IPS-18a (cell line): Measurements from ENCODE around the gene KNTC1.
"Not testable (repeated sequence)": the region's sequence is repeated elsewhere in the genome, so short reads cannot be mapped to it uniquely, and the experiment has no call there.

Source experiments
- H3K27ac ChIP-seq: one replicate; pipeline ENCODE4 v1.5.1; 2013; ENCODE audit warnings: low read length
- H3K27me3 ChIP-seq: one replicate; pipeline ENCODE4 v1.6.1; 2013; ENCODE audit warnings: mild to moderate bottlenecking, low read length; ENCODE audit not compliant: control insufficient read depth, insufficient read depth
- H3K36me3 ChIP-seq: one replicate; pipeline ENCODE4 v1.6.1; 2013; ENCODE audit warnings: low read depth, low read length; ENCODE audit not compliant: control insufficient read depth
- H3K4me1 ChIP-seq: one replicate; pipeline ENCODE4 v1.6.1; 2013; ENCODE audit warnings: low read depth, low read length; ENCODE audit not compliant: control insufficient read depth
- H3K4me3 ChIP-seq: one replicate; pipeline ENCODE4 v1.5.1; 2013; ENCODE audit warnings: low read length
- H3K9ac ChIP-seq: one replicate; pipeline ENCODE4 v1.6.1; 2013; ENCODE audit warnings: mild to moderate bottlenecking, low read length, moderate library complexity
- H3K9me3 ChIP-seq: one replicate; pipeline ENCODE4 v1.6.1; 2013; ENCODE audit warnings: low read depth, low read length; ENCODE audit not compliant: control insufficient read depth

Gene KNTC1, protein sequence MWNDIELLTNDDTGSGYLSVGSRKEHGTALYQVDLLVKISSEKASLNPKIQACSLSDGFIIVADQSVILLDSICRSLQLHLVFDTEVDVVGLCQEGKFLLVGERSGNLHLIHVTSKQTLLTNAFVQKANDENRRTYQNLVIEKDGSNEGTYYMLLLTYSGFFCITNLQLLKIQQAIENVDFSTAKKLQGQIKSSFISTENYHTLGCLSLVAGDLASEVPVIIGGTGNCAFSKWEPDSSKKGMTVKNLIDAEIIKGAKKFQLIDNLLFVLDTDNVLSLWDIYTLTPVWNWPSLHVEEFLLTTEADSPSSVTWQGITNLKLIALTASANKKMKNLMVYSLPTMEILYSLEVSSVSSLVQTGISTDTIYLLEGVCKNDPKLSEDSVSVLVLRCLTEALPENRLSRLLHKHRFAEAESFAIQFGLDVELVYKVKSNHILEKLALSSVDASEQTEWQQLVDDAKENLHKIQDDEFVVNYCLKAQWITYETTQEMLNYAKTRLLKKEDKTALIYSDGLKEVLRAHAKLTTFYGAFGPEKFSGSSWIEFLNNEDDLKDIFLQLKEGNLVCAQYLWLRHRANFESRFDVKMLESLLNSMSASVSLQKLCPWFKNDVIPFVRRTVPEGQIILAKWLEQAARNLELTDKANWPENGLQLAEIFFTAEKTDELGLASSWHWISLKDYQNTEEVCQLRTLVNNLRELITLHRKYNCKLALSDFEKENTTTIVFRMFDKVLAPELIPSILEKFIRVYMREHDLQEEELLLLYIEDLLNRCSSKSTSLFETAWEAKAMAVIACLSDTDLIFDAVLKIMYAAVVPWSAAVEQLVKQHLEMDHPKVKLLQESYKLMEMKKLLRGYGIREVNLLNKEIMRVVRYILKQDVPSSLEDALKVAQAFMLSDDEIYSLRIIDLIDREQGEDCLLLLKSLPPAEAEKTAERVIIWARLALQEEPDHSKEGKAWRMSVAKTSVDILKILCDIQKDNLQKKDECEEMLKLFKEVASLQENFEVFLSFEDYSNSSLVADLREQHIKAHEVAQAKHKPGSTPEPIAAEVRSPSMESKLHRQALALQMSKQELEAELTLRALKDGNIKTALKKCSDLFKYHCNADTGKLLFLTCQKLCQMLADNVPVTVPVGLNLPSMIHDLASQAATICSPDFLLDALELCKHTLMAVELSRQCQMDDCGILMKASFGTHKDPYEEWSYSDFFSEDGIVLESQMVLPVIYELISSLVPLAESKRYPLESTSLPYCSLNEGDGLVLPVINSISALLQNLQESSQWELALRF (N-terminal part only)

DNA sequence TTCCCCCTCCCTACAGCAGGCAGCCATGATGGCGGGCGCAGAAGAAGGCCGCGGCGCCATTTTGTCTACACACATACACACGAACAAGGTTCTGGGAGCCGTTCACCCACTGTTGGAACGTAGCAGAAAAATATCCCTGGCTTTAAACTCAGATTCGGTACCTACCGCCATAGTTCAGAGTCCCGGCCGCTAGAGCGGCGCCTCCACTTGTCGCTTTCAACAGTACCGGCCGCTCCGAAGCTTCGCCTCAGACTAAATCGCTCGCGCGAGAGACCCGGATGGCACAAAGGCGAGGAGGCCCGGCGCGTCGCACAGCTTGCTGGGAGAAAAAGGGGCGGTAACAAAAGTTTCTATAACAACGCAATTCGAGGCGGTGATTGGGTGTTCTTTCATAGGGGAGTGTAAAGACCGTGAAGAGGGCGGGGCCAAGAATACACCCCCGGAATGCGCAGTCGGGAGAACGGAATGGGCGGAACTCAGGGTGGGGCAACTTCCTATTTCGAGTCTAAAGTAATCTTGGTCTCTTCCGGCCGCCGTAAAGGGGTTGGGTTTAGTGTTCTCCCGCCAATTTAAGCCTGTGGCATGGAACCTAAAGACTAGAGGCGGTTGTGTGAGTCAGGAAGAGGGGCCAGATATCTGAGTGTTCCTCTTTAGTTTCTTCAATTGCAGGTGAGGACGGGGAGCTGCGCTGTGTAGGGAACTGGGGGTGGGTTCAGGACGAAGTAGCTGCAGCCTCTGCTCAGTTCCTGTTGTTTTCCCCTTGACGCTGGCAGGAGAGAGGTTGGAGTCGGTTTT, at the start of gene KNTC1, which contains the start of gene RSRC2:
KNTC1 (plus strand) TSS at position 567 of the 795 bp plus-strand sequence. CDS start 2,815 bp downstream, outside the sequence.
RSRC2 (minus strand) TSS at position 254 of the 795 bp plus-strand sequence; CDS start at position 171, 83 bp downstream.
- H3K9ac ChIP-seq, result peak within 1 kb of the TSS; percentile 100

DNA sequence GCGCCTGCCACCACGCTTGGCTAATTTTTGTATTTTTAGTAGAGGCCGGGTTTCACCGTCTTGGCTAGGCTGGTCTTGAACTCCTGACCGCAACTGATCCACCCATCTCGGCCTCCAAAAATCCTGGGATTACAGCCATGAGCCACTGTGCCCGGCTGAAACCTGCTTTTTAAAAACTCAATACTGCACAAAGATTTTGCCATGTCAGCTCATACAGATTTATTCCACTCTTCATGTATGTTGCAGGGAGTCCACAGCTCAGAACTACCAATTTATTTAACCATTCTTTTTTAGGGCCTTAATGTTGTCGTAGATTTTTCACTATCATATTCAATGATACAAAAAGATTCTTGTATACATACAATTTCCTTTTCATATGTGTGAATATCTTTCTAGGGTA, 46.3 kb upstream of the KNTC1 start:
- H3K27ac ChIP-seq, result no peak overlapping the region
- H3K9ac ChIP-seq, result no peak overlapping the region
- no peaks in the 10 kb centered on the region for H3K9me3 ChIP-seq
- no peaks in the 10 kb centered on the region for H3K4me1 ChIP-seq
- H3K4me3 ChIP-seq, result no peak overlapping the region
- H3K36me3 ChIP-seq, result peaks cover 82% of the 10 kb centered on the region
- no peaks in the 10 kb centered on the region for H3K27me3 ChIP-seq

More for the DNA sequence above, at the start of gene KNTC1, which contains the start of gene RSRC2:
- peak within 1 kb of the TSS; percentile 100 for H3K27ac ChIP-seq
- H3K4me1 ChIP-seq, result peaks cover 17% of the 10 kb centered on the region
- H3K9me3 ChIP-seq, result no peaks in the 10 kb centered on the region
- peaks cover 46% of the 10 kb centered on the region for H3K36me3 ChIP-seq
- no peaks in the 10 kb centered on the region for H3K27me3 ChIP-seq
- H3K4me3 ChIP-seq, result peak within 1 kb of the TSS; percentile 100

DNA sequence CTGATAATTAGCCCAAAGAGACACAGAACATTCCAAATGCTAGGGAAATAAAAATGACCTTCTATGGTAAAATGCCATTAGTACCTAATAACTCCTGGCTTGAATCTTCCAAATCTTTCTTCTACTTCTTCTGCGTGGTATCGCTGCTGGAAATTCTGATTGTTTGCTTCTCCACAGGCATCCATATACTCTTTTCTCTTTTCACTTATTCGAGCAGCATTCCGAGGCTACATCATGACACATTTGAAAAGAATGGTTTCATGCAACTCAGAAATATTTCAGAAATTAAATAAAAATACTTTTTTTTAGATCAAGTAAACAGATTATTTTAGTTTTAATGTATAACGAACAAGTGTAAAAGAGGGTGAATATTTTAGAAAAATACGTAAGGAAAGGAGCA, 45.2 kb upstream of the KNTC1 start:
- no peak overlapping the region for H3K9ac ChIP-seq
- H3K9me3 ChIP-seq, result no peaks in the 10 kb centered on the region
- no peak overlapping the region for H3K27ac ChIP-seq
- H3K4me1 ChIP-seq, result no peaks in the 10 kb centered on the region
- H3K36me3 ChIP-seq, result peaks cover 79% of the 10 kb centered on the region
- H3K4me3 ChIP-seq, result no peak overlapping the region
- H3K27me3 ChIP-seq, result no peaks in the 10 kb centered on the region

DNA sequence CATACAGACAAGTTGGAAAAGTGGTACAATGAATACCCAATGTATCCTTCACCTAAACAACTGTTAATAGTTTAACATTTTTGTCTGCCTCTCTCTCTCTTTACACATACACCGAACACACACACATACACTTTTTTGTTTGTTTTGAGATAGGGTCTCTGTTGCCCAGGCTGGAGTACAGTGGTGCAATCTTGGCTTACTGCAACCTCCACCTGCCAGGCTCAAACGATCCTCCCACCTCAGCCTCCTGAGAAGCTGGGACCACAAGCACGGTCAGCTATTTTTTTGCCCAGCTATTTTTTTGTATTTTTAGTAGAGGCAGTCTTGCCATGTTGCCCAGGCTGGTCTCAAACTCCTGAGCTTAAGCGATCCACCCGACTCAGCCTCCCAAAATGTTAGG, 43.1 kb upstream of the KNTC1 start:
- Histone ChIP-seq H3K27me3 (no peaks in the 10 kb centered on the region), H3K4me1 (no peaks in the 10 kb centered on the region), H3K27ac (no peak overlapping the region), H3K4me3 (no peak overlapping the region), H3K36me3 (peaks cover 78% of the 10 kb centered on the region), H3K9ac (no peak overlapping the region), H3K9me3 (no peaks in the 10 kb centered on the region)

DNA sequence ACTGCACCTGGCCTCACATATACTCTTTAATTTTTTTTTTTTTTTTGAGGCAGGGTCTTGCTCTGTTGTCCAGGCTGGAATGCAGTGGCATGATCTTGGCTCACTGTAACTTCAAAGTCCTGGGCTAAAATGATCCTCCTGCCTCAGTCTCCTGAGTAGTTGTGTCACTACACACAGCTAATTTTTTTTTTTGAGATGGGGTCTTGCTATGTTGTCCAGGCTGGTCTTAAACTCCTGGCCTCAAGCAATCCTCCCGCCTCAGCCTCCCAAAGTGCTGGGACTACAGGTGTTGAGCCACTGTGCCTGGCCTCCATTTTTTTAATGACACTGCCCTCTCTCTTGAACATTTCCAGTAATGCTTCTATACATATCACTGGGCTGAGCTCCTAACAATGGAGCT, 42.7 kb upstream of the KNTC1 start:
- not testable (repeated sequence) for H3K27me3 ChIP-seq, H3K4me3 ChIP-seq, H3K4me1 ChIP-seq, H3K9me3 ChIP-seq, H3K27ac ChIP-seq, H3K9ac ChIP-seq
- H3K36me3 ChIP-seq, result peaks cover 78% of the 10 kb centered on the region

DNA sequence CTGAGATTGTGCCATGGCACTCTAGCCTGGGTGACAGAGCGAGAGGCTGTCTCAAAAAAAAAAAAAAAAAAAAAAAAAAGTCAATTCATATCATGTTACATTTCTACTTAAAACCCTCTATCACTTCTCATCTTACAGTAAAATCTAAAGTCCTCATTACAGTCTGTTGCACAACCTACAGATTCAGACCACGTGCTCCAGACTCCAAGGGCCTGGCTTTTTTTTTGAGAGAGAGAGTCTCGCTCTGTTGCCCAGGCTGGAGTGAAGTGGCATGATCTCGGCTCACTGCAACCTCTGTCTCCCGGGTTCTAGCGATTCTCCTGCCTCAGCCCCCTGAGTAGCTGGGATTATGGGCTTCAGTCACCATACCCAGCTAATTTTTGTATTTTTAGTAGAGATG, 40.7 kb upstream of the KNTC1 start:
- not testable (repeated sequence) for H3K4me1 ChIP-seq
- peaks cover 77% of the 10 kb centered on the region for H3K36me3 ChIP-seq

DNA sequence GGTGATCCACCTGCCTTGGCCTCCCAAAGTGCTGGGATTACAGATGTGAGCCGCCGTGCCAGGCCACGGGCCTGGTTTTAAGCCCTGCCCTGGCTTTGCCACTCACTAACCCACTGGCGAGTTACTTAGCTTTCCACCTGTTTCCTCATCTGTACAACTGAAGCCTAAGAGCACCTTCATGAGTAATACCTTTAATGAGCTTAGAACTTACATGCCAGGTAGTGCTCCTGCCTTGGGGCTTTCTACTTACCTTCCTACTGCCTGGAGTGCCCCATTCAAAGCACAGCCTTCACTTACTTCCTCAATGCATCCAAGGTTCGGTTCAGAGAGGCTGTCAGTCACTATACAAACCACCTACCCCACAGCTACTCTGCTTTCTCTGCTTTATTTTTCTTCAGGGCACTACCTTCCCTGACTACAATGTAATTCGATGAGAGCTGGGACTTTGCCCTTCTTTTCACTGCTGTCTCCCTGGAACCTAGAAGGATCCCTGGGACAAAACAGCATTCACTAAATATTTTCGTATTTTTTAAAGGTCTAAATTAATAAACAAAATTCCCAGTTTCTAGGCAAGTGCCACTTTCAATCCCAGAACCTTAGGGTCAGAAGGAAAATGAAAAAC, 40.1 kb upstream of the KNTC1 start:
- H3K27me3 ChIP-seq, result no peaks in the 10 kb centered on the region
- H3K4me1 ChIP-seq, result no peaks in the 10 kb centered on the region
- no peak overlapping the region for H3K27ac ChIP-seq
- H3K36me3 ChIP-seq, result peaks cover 75% of the 10 kb centered on the region
- no peaks in the 10 kb centered on the region for H3K9me3 ChIP-seq
- H3K9ac ChIP-seq, result no peak overlapping the region
- no peak overlapping the region for H3K4me3 ChIP-seq

More for the DNA sequence above, 40.7 kb upstream of the KNTC1 start:
- H3K4me3 ChIP-seq, H3K9me3 ChIP-seq, H3K27ac ChIP-seq, H3K9ac ChIP-seq, H3K27me3 ChIP-seq: not testable (repeated sequence)

DNA sequence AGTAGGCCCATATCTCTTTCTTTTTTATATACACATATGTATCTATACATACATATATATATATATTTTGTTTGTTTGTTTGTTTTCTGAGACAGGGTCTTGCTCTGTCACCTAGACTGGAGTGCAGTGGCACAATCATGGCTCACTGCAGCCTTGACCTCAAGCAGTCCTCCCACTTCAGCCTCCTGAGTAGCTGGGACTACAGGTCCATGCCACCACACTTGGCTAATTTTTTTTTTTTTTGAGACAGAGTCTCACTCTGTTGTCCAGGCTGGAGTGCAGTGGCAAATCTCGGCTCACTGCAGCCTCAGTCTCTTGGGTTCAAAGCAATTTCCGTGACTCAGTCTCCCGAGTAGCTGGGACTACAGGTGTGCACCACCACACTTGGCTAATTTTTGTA, 39.2 kb upstream of the KNTC1 start:
- not testable (repeated sequence) for H3K4me1 ChIP-seq

DNA sequence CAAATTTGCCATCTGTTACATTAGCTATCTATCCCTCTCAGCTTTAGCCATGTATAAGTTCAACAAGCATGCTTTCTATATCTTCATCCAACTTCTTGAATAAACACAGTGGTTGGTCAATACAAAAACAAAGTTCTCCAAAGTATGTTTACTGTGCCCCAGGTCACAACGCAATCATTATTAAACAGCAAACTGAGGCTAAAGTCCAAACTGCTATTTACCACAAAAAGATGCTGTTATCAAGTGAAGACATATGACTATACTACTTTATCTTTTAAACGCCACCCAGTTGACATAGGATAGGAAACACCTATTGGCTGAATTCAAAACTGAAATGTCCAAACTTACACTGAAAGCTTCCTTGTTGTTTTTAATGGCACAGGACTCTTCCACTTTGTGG, 38.0 kb upstream of the KNTC1 start:
- no peak overlapping the region for H3K4me3 ChIP-seq
- H3K9ac ChIP-seq, result no peak overlapping the region
- H3K9me3 ChIP-seq, result no peaks in the 10 kb centered on the region
- no peaks in the 10 kb centered on the region for H3K4me1 ChIP-seq
- H3K27ac ChIP-seq, result no peak overlapping the region
- H3K36me3 ChIP-seq, result peaks cover 72% of the 10 kb centered on the region
- H3K27me3 ChIP-seq, result no peaks in the 10 kb centered on the region

More for the DNA sequence above, 39.2 kb upstream of the KNTC1 start:
- H3K36me3 ChIP-seq, result peaks cover 77% of the 10 kb centered on the region
- H3K27me3 ChIP-seq, H3K4me3 ChIP-seq, H3K27ac ChIP-seq, H3K9me3 ChIP-seq, H3K9ac ChIP-seq: not testable (repeated sequence)

DNA sequence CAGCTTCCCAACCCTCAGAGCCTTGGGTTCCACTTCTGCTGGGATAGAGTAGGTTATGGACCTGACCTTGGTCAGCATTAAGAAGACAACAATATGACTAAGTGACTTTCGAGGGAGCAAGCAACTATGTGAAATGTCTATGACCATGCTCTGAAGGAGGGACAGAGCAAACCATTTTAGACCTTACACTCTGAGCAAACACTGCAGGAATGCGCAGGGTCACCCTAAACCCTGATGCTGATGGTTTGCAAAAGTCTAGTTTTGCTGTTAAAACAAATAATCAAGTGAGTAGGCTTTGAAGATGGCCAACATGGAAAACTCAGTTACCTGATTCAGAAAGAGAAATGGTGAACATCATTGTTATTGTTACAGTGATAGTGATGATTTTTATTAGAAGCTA, 35.1 kb upstream of the KNTC1 start:
- no peak overlapping the region for H3K4me3 ChIP-seq
- H3K27ac ChIP-seq, result no peak overlapping the region
- H3K9ac ChIP-seq, result no peak overlapping the region
- no peaks in the 10 kb centered on the region for H3K9me3 ChIP-seq
- H3K4me1 ChIP-seq, result no peaks in the 10 kb centered on the region
- peaks cover 54% of the 10 kb centered on the region for H3K36me3 ChIP-seq
- H3K27me3 ChIP-seq, result no peaks in the 10 kb centered on the region
